Prostate gland (tissue), 2 donors: Measurements from ENCODE around the gene CDC20B. TPM values are rescaled to one million over a fixed set of nuclear protein-coding genes. Genes with fewer than 3 reads are reported as not detected.

Experiments used
- DNase-seq: peaks from one replicate; pipeline ENCODE4 v3.0.0-alpha.2; 2019; ENCODE audit warnings: low spot score
- H3K27ac ChIP-seq, 2 donors: fragments of 200-600 bp; sonication (generic); 2 replicates each; pipeline ENCODE4 v1.5.1; 2017 to 2019
- H3K27me3 ChIP-seq: fragments of 200-600 bp; sonication (generic); replicated peaks from 2 replicates; pipeline ENCODE4 v1.5.1; 2019; ENCODE audit not compliant: insufficient read depth
- H3K36me3 ChIP-seq, 2 donors: fragments of 200-600 bp; sonication (generic); 1 replicate in 1 of 2; 2 replicates in 1 of 2; pipeline versions ENCODE4 v1.5.1 to v1.8.1; 2017 to 2019
- H3K4me1 ChIP-seq: fragments of 200-600 bp; sonication (generic); replicated peaks from 2 replicates; pipeline ENCODE4 v1.5.1; 2019
- H3K4me3 ChIP-seq, 2 donors: fragments of 200-600 bp; sonication (generic); 2 replicates each; pipeline ENCODE4 v1.5.1; 2017 to 2019
- H3K9me3 ChIP-seq: fragments of 200-600 bp; sonication (generic); 2 replicates; pipeline ENCODE4 v1.5.1; 2017
- POLR2A ChIP-seq: fragments of 450-650 bp; IDR thresholded peaks from one replicate; pipeline ENCODE4 v1.6.1; 2016; ENCODE audit warnings: antibody characterized with exemption, mild to moderate bottlenecking
- POLR2AphosphoS5 ChIP-seq: sonication (generic); formaldehyde crosslinking; IDR thresholded peaks from one replicate; pipeline ENCODE4 v1.6.1; 2017; ENCODE audit warnings: antibody characterized with exemption
- WGBS: methylation state at CpG from one replicate; pipeline ENCODE4 v1.1.5; 2018; 5-methylcytosine and 5-hydroxymethylcytosine counted together
- intact Hi-C: fragments of 100-400 bp; cut with DNase I; formaldehyde crosslinking; loops from one replicate; pipeline ENCODE4 v1.14.2; 2022
- total RNA-seq, 2 donors: library from RNA; depleted of rRNA; stranded (reverse); fragments of >200 nt; gene quantifications; one replicate each; pipeline ENCODE4 v1.1.0, GENCODE V29; 2016
- TF ChIP-seq, protein P1 (sequence below), 4 experiments: fragments of 200-600 bp in 2 of 4; fragments of 450-650 bp in 2 of 4; sonication (generic) in 2 of 4; IDR thresholded peaks; 1 replicate in 3 of 4; 2 replicates in 1 of 4; pipeline ENCODE4 v1.5.1; 2016 to 2019; ENCODE audit warnings: antibody characterized with exemption in 4 of 4, mild to moderate bottlenecking in 2 of 4, moderate library complexity in 2 of 4

The CDC20B gene
- total RNA-seq = 1 to 10 TPM in 1 of 2 donors, not detected in 1; 1.1 TPM

- WGBS = under 1% methylated on average over 45 of the region's 69 CpGs
- peak; percentile 50 for DNase-seq
- Histone ChIP-seq H3K27ac (no peak within 1 kb of the TSS), H3K9me3 (no peaks in the 10 kb centered on the region), H3K36me3 (no peaks in the 10 kb centered on the region), H3K4me3 (peak within 1 kb of the TSS; percentile 30 to 39), H3K27me3 (no peaks in the 10 kb centered on the region), H3K4me1 (peaks cover 4% of the 10 kb centered on the region)
- TF ChIP-seq POLR2A (no peak), POLR2AphosphoS5 (no peak)
- TF ChIP-seq, protein P1, sequence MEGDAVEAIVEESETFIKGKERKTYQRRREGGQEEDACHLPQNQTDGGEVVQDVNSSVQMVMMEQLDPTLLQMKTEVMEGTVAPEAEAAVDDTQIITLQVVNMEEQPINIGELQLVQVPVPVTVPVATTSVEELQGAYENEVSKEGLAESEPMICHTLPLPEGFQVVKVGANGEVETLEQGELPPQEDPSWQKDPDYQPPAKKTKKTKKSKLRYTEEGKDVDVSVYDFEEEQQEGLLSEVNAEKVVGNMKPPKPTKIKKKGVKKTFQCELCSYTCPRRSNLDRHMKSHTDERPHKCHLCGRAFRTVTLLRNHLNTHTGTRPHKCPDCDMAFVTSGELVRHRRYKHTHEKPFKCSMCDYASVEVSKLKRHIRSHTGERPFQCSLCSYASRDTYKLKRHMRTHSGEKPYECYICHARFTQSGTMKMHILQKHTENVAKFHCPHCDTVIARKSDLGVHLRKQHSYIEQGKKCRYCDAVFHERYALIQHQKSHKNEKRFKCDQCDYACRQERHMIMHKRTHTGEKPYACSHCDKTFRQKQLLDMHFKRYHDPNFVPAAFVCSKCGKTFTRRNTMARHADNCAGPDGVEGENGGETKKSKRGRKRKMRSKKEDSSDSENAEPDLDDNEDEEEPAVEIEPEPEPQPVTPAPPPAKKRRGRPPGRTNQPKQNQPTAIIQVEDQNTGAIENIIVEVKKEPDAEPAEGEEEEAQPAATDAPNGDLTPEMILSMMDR (IDR thresholded peaks at IDR 0.05) = no peak
- intact Hi-C loops = loop anchor here (10.0 kb wide), 1 partner anchor 1032 kb away; no protein-coding TSS in a partner anchor
Measured at GRCh38 chr5:55172937-55173686, at the start of gene CDC20B. TSS of gene CDC20B (minus strand) at chr5:55173177. CDS start at chr5:55173000, 177 bp downstream.

DNA sequence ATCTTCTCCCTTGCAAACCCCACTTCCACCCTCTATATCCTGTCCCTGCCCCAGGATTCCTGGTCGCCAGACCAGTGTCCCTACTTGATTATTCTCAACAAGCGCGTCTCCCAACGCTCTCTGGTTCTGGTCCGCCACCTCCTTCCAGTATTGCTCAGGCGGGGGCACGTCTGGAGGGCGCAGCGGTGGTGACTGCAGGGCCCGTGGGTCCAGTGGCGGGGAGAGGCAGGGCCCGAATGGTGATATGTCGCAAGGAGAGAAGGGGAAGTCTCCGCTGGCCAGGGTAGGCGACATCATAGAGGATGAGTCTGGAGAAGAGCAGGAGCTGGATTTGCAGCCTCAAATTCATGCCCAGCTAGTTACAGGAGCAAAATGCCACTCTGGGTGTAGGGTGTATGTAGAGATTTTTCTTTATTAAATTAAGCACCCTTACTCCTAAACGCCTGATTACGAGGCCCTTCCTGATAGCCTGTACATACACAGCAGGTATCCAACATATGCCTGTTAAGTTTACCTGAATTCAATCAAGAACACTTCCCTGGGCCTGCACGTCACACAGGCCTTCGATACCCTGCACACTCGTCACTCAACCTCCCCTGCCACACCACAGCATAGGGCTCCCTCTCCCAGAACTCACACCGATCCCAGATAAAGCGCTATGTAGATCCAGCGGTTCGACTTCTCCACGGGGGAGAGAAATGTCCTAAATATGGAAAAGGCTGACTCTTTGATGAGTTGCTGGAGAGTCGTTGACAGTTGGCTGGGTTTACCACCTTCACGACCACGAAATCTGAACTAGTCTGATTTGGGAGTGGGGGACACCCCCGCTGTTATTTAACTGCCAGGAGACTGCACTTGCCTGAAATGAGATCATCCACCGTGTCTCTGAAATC is 49.4 kb upstream of the CDC20B start:
- peaks cover 3% of the 10 kb centered on the region for H3K4me1 ChIP-seq
- intact Hi-C loops = no loop called here
- 37% methylated on average over 30 of the region's 30 CpGs for WGBS
- TF ChIP-seq POLR2AphosphoS5 (no peak), POLR2A (no peak)
- TF ChIP-seq, protein P1 (IDR thresholded peaks at IDR 0.05) = no peak
- H3K9me3 ChIP-seq = no peaks in the 10 kb centered on the region
- H3K27ac ChIP-seq = no peak overlapping the region
- no peak for DNase-seq
- H3K27me3 ChIP-seq = peaks cover 11% of the 10 kb centered on the region
- H3K4me3 ChIP-seq = no peak overlapping the region
- no peaks in the 10 kb centered on the region for H3K36me3 ChIP-seq

- WGBS = 7% methylated on average over 47 of the region's 62 CpGs
- H3K27me3 ChIP-seq = peaks cover 11% of the 10 kb centered on the region
- H3K27ac ChIP-seq = no peak overlapping the region
- no peaks in the 10 kb centered on the region for H3K9me3 ChIP-seq
- H3K36me3 ChIP-seq = no peaks in the 10 kb centered on the region
- intact Hi-C loops = no loop called here
- H3K4me1 ChIP-seq = no peaks in the 10 kb centered on the region
- no peak for DNase-seq
- TF ChIP-seq, protein P1 (IDR thresholded peaks at IDR 0.05) = peak in 1 of 4 experiments; percentile 13
- no peak for TF ChIP-seq POLR2A
- H3K4me3 ChIP-seq = peak overlapping the region in 1 of 2 donors; percentile 11
Measured at GRCh38 chr5:55220433-55221185, 47.6 kb upstream of the CDC20B start.

DNA sequence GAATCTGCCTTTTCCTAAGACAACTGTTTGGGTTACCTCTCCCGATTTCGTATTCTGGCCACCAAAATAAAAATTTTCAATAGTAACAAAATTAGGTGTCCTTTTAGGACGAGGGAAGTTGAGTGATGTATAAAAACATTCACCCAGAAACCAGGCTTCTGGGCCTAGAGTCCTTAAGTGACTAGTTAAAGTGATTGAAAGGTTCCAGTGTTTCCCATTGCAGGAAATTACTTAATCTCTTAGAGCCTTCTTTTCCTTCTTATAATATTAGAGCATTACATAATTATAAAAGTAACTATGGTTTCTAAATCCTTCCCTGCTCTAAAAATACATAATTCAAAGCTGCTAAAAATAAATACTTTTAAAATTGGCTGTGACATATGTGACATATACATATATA is 46.8 kb upstream of the CDC20B start:
- Histone ChIP-seq H3K36me3 (no peaks in the 10 kb centered on the region), H3K9me3 (no peaks in the 10 kb centered on the region), H3K4me3 (no peak overlapping the region), H3K27me3 (peaks cover 11% of the 10 kb centered on the region), H3K4me1 (no peaks in the 10 kb centered on the region), H3K27ac (no peak overlapping the region)
- TF ChIP-seq POLR2A (no peak), POLR2AphosphoS5 (no peak)
- TF ChIP-seq, protein P1 (IDR thresholded peaks at IDR 0.05) = no peak
- intact Hi-C loops = no loop called here
- 86% methylated on average over 3 of the region's 3 CpGs for WGBS
- no peak for DNase-seq
